SW480 (cell line): ENCODE data around the gene C14orf93.
A peak's percentile ranks its signal among the peaks of the same experiment; 100 is the strongest.

Source experiments
- DNase-seq: peaks from one replicate; pipeline ENCODE4 v3.0.0-alpha.2; 2016; ENCODE audit warnings: low spot score

C14orf93 gene

GRCh38 chr14:23009939-23010726, at the start of gene C14orf93:
C14orf93 (minus strand) TSS chr14:23010143; CDS start chr14:22999023, 11,120 bp downstream.
- DNase-seq, result peak; percentile 69

GRCh38 chr14:23058654-23059504, 48.9 kb upstream of the C14orf93 start:
- no peak for DNase-seq

GRCh38 chr14:23057757-23058653, 48.1 kb upstream of the C14orf93 start:
- peak; percentile 83 for DNase-seq

GRCh38 chr14:23056956-23057756, 47.2 kb upstream of the C14orf93 start, which contains the start of gene CDH24:
CDH24 (minus strand) TSS chr14:23057520; CDS start chr14:23055733, 1,787 bp downstream.
- DNase-seq, result peak; percentile 51

GRCh38 chr14:23056145-23056955, 46.4 kb upstream of the C14orf93 start:
- DNase-seq, result peak; percentile 78

- no peak for DNase-seq
These were observed 45.7 kb upstream of the C14orf93 start for GRCh38 chr14:23055621-23056144.

GRCh38 chr14:23055147-23055550, 45.2 kb upstream of the C14orf93 start:
- no peak for DNase-seq

- DNase-seq, result no peak
These were observed 44.3 kb upstream of the C14orf93 start for GRCh38 chr14:23054000-23054811.

- DNase-seq, result no peak
These were observed 43.5 kb upstream of the C14orf93 start for GRCh38 chr14:23053426-23053825.

- no peak for DNase-seq
These were observed 42.7 kb upstream of the C14orf93 start for GRCh38 chr14:23052671-23053070.

- no peak for DNase-seq
These were observed 42.3 kb upstream of the C14orf93 start for GRCh38 chr14:23052182-23052623.

GRCh38 chr14:23051141-23052057, 41.5 kb upstream of the C14orf93 start:
- DNase-seq, result no peak

GRCh38 chr14:23049011-23049410, 39.1 kb upstream of the C14orf93 start:
- DNase-seq, result no peak

- no peak for DNase-seq
These were observed 38.1 kb upstream of the C14orf93 start for GRCh38 chr14:23047751-23048693.

GRCh38 chr14:23047034-23047634, 37.2 kb upstream of the C14orf93 start:
- no peak for DNase-seq
